Right atrium auricular region (tissue), 2 donors: ENCODE measurements around the gene MAFF. TPM values are rescaled to one million over a fixed set of nuclear protein-coding genes. Genes with fewer than 3 reads are reported as not detected.

ENCODE experiments used
- DNase-seq: peaks from one replicate; pipeline ENCODE4 v3.0.0-alpha.2; 2019; ENCODE audit warnings: low spot score
- H3K27ac ChIP-seq, 2 donors: fragments of 200-600 bp; sonication (generic); 1 replicate in 1 of 2; 2 replicates in 1 of 2; pipeline ENCODE4 v1.5.1; 2016 to 2019
- H3K27me3 ChIP-seq, 2 donors: fragments of 200-600 bp; sonication (generic); one replicate each; pipeline versions ENCODE4 v1.5.1 to v1.6.0; 2017 to 2019
- H3K36me3 ChIP-seq: fragments of 200-600 bp; sonication (generic); one replicate; pipeline ENCODE4 v1.5.1; 2016
- H3K4me1 ChIP-seq, 2 donors: fragments of 200-600 bp; sonication (generic); one replicate each; pipeline versions ENCODE4 v1.5.1 to v1.6.0; 2017 to 2019
- H3K4me3 ChIP-seq, 2 donors: fragments of 200-600 bp; sonication (generic); 1 replicate in 1 of 2; 2 replicates in 1 of 2; pipeline ENCODE4 v1.5.1; 2017 to 2019; ENCODE audit warnings: mild to moderate bottlenecking in 1 of 2, moderate library complexity in 1 of 2
- H3K9me3 ChIP-seq, 2 donors: fragments of 200-600 bp; sonication (generic); one replicate each; pipeline ENCODE4 v1.5.1; 2019
- total RNA-seq, 2 donors: library from RNA; depleted of rRNA; stranded (reverse); fragments of >200 nt; gene quantifications; one replicate each; pipeline ENCODE4 v1.1.0, GENCODE V29; 2016
- TF ChIP-seq, protein P1 (sequence below), 2 donors: fragments of 200-600 bp; sonication (generic); IDR thresholded peaks; one replicate each; pipeline ENCODE4 v1.5.1; 2019; ENCODE audit warnings: antibody characterized with exemption in 2 of 2

The MAFF gene
- total RNA-seq, 2 donors from 2014 or later: 24.8 to 43.5 TPM

DNA sequence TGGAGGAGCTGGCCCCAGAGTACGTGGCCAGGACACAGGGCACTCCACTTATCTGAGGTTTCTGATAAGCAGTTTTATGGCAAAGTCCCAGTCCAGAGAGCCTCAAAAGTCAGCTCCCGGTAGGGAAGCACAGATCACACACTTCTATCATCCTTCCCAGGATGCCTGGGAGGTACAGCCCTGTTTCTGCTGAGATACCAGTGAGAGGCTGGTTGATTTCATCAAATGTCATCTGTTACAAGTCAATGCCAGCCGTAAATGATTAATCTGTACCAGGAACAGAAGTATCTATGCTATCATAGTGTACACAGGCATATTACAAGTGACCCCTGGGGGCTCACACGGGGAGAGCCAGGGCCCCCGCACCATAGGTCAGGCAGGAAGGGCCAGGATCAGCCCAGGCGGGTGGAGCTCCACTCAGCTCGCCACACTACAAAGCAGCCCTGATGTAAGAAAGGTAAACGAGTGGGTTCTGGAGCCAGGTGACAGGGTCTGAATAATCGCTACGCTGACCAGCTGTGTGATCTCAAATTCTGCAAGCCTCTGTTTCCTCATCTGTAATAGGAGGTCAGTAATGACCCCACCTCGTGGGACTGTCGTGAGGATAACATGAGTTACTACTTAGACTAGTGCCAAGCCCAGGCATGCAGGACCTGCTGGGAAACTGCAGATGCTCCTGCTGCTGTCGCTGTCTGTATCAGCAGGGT is 37.8 kb upstream of the MAFF start:
- H3K27ac ChIP-seq: peak overlapping the region; percentile 46 to 70
- peaks cover 0 to 34% of the 10 kb centered on the region in 2 donors for H3K4me1 ChIP-seq
- TF ChIP-seq, protein P1, sequence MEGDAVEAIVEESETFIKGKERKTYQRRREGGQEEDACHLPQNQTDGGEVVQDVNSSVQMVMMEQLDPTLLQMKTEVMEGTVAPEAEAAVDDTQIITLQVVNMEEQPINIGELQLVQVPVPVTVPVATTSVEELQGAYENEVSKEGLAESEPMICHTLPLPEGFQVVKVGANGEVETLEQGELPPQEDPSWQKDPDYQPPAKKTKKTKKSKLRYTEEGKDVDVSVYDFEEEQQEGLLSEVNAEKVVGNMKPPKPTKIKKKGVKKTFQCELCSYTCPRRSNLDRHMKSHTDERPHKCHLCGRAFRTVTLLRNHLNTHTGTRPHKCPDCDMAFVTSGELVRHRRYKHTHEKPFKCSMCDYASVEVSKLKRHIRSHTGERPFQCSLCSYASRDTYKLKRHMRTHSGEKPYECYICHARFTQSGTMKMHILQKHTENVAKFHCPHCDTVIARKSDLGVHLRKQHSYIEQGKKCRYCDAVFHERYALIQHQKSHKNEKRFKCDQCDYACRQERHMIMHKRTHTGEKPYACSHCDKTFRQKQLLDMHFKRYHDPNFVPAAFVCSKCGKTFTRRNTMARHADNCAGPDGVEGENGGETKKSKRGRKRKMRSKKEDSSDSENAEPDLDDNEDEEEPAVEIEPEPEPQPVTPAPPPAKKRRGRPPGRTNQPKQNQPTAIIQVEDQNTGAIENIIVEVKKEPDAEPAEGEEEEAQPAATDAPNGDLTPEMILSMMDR (IDR thresholded peaks at IDR 0.05): no peak
- no peak overlapping the region for H3K4me3 ChIP-seq
- no peaks in the 10 kb centered on the region for H3K36me3 ChIP-seq
- no peaks in the 10 kb centered on the region for H3K9me3 ChIP-seq
- no peaks in the 10 kb centered on the region for H3K27me3 ChIP-seq
- no peak for DNase-seq

- peaks cover 0 to 36% of the 10 kb centered on the region in 2 donors for H3K4me1 ChIP-seq
- no peaks in the 10 kb centered on the region for H3K9me3 ChIP-seq
- no peak for DNase-seq
- H3K36me3 ChIP-seq: no peaks in the 10 kb centered on the region
- TF ChIP-seq, protein P1 (IDR thresholded peaks at IDR 0.05): no peak
- no peaks in the 10 kb centered on the region for H3K27me3 ChIP-seq
- H3K4me3 ChIP-seq: no peak overlapping the region
- H3K27ac ChIP-seq: peak overlapping the region; percentile 46 to 70
Observed at GRCh38 chr22:38164551-38164918, 37.3 kb upstream of the MAFF start.

- H3K9me3 ChIP-seq: no peaks in the 10 kb centered on the region
- DNase-seq: no peak
- no peaks in the 10 kb centered on the region for H3K36me3 ChIP-seq
- TF ChIP-seq, protein P1 (IDR thresholded peaks at IDR 0.05): no peak
- no peak overlapping the region for H3K27ac ChIP-seq
- no peak overlapping the region for H3K4me3 ChIP-seq
- no peaks in the 10 kb centered on the region for H3K27me3 ChIP-seq
- peaks cover 0 to 48% of the 10 kb centered on the region in 2 donors for H3K4me1 ChIP-seq
Observed at GRCh38 chr22:38165922-38166593, 35.7 kb upstream of the MAFF start.

DNA sequence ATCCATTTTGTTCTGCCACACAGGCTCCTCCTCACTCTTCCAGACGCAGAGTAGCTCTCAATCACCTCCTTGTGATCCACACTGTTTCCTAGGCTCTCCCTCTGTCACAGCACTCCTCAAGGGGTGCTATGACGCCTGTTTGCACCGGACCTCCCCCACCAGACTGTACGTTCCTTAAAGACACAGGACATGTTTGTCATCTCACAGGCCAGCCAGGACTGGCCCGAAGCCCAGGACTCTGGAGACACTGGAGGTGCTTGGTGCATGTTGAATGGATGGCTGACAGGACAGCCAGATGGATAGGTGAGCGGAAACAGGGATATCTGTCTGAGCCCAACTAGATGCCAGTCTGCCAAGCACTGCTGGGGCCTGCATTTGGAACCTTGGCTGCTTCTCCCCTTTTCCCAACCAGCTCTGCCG is 33.8 kb upstream of the MAFF start:
- H3K36me3 ChIP-seq: no peaks in the 10 kb centered on the region
- no peaks in the 10 kb centered on the region for H3K27me3 ChIP-seq
- TF ChIP-seq, protein P1 (IDR thresholded peaks at IDR 0.05): no peak
- peaks cover 0 to 55% of the 10 kb centered on the region in 2 donors for H3K4me1 ChIP-seq
- DNase-seq: no peak
- H3K4me3 ChIP-seq: no peak overlapping the region
- H3K9me3 ChIP-seq: no peaks in the 10 kb centered on the region
- H3K27ac ChIP-seq: peak overlapping the region; percentile 76 to 88

GRCh38 chr22:38169116-38169515 is 32.7 kb upstream of the MAFF start:
- H3K4me3 ChIP-seq: no peak overlapping the region
- DNase-seq: no peak
- H3K36me3 ChIP-seq: no peaks in the 10 kb centered on the region
- H3K9me3 ChIP-seq: no peaks in the 10 kb centered on the region
- no peaks in the 10 kb centered on the region for H3K27me3 ChIP-seq
- H3K4me1 ChIP-seq: peaks cover 0 to 51% of the 10 kb centered on the region in 2 donors
- peak overlapping the region; percentile 76 to 88 for H3K27ac ChIP-seq
- TF ChIP-seq, protein P1 (IDR thresholded peaks at IDR 0.05): no peak
